H1 (cell line): ENCODE data around the gene DRC7. TPM values are rescaled to one million over a fixed set of nuclear protein-coding genes. Genes with fewer than 3 reads are reported as not detected.

Experiments
- CTCF ChIA-PET: fragments of 300-600 bp; sonication (Branson Sonifier 250); formaldehyde crosslinking; loops from one replicate; lab custom pipeline; 2021; ENCODE audit not compliant: partially characterized antibody; lab: Charles Lee
- POLR2A ChIA-PET: fragments of 300-600 bp; sonication (Branson Sonifier 250); formaldehyde crosslinking; loops from one replicate; lab custom pipeline; 2021; ENCODE audit warnings: inconsistent platforms; ENCODE audit not compliant: partially characterized antibody; lab: Charles Lee
- DNase-seq, 2 experiments: peaks; one replicate each; pipeline versions ENCODE4 v3.0.0 to v3.0.0-alpha.2; 2010 to 2022; ENCODE audit warnings: low spot score in 2 of 2, low read depth in 1 of 2, mixed read lengths in 1 of 2
- FAIRE-seq: peaks from 2 replicates; lab custom pipeline; 2011; peaks lifted over from hg19 to GRCh38; lab: Jason Lieb, UNC
- H2AFZ ChIP-seq: 2 replicates; pipeline ENCODE4 v1.8.1; 2012; ENCODE audit warnings: low read length, inconsistent platforms
- H2AK5ac ChIP-seq: 2 replicates; pipeline ENCODE4 v1.6.1; 2013; ENCODE audit warnings: low read depth, low read length
- H2BK120ac ChIP-seq: replicated peaks from 2 replicates; pipeline ENCODE3; 2013; ENCODE audit warnings: low read depth, low read length, inconsistent platforms
- H2BK12ac ChIP-seq: 2 replicates; pipeline ENCODE4 v1.6.1; 2013; ENCODE audit warnings: low read depth, low read length
- H2BK15ac ChIP-seq: 2 replicates; pipeline ENCODE4 v1.6.1; 2013; ENCODE audit warnings: low read length
- H2BK20ac ChIP-seq: 2 replicates; pipeline ENCODE4 v1.6.1; 2013; ENCODE audit warnings: low read length
- H2BK5ac ChIP-seq: 2 replicates; pipeline ENCODE4 v1.6.1; 2013; ENCODE audit warnings: low read depth, low read length
- H3K14ac ChIP-seq: 2 replicates; pipeline ENCODE4 v1.6.1; 2013; ENCODE audit warnings: inconsistent platforms; ENCODE audit not compliant: insufficient read length
- H3K18ac ChIP-seq: 2 replicates; pipeline ENCODE4 v1.6.1; 2013; ENCODE audit warnings: low read length; ENCODE audit errors: extremely low read depth
- H3K23ac ChIP-seq: 2 replicates; pipeline ENCODE4 v1.6.1; 2013; ENCODE audit warnings: inconsistent platforms; ENCODE audit not compliant: insufficient read length
- H3K23me2 ChIP-seq: 2 replicates; pipeline ENCODE4 v1.6.1; 2013; ENCODE audit warnings: low read depth, low read length
- H3K27ac ChIP-seq: 2 replicates; pipeline ENCODE4 v1.6.1; 2011; ENCODE audit warnings: low read depth, low read length, inconsistent platforms
- H3K27me3 ChIP-seq, 4 experiments: replicated peaks in 1 of 4; 1 replicate in 1 of 4; 2 replicates in 3 of 4; pipeline versions ENCODE4 v1.6.1 to v1.8.1; 2011 to 2013; ENCODE audit warnings: low read length in 3 of 4, mild to moderate bottlenecking in 3 of 4, inconsistent platforms in 2 of 4, mixed read lengths in 2 of 4, moderate library complexity in 1 of 4; ENCODE audit not compliant: control insufficient read depth in 3 of 4, insufficient read depth in 3 of 4; ENCODE audit errors: extremely low read depth in 1 of 4
- H3K36me3 ChIP-seq, 4 experiments: 2 replicates each; pipeline versions ENCODE4 v1.6.1 to v1.8.1; 2011 to 2013; ENCODE audit warnings: mild to moderate bottlenecking in 4 of 4, low read length in 3 of 4, moderate library complexity in 2 of 4, control low read depth in 1 of 4, inconsistent platforms in 1 of 4; ENCODE audit not compliant: insufficient read depth in 4 of 4, control insufficient read depth in 2 of 4
- H3K4ac ChIP-seq: replicated peaks from 2 replicates; pipeline ENCODE3; 2013; ENCODE audit warnings: low read length, low read depth, mixed read lengths, inconsistent platforms; ENCODE audit not compliant: insufficient read length
- H3K4me1 ChIP-seq, 4 experiments: replicated peaks in 1 of 4; 1 replicate in 1 of 4; 2 replicates in 3 of 4; pipeline versions ENCODE4 v1.6.1 to v1.8.1; 2011 to 2013; ENCODE audit warnings: low read length in 3 of 4, inconsistent platforms in 2 of 4, mixed read lengths in 1 of 4; ENCODE audit not compliant: insufficient read depth in 4 of 4, control insufficient read depth in 3 of 4
- H3K4me2 ChIP-seq, 2 experiments: 2 replicates each; pipeline versions ENCODE4 v1.6.1 to v1.8.1; 2011 to 2013; ENCODE audit warnings: low read depth in 2 of 2, low read length in 2 of 2, control low read depth in 1 of 2, inconsistent platforms in 1 of 2, mild to moderate bottlenecking in 1 of 2; ENCODE audit not compliant: insufficient read depth in 1 of 2
- H3K4me3 ChIP-seq, 4 experiments: fragments of 200-600, 300-600 bp in 1 of 4; sonication (generic), shearing (Covaris generic), sonication (Bioruptor Twin) in 1 of 4; 2 replicates each; pipeline versions ENCODE4 v1.5.1 to v1.8.1; 2011 to 2016; ENCODE audit warnings: low read length in 4 of 4, low read depth in 3 of 4, control low read depth in 2 of 4, inconsistent platforms in 2 of 4, mild to moderate bottlenecking in 2 of 4, mixed read lengths in 1 of 4, moderate library complexity in 1 of 4; ENCODE audit not compliant: insufficient read depth in 2 of 4; ENCODE audit errors: extremely low read depth in 1 of 4
- H3K56ac ChIP-seq: replicated peaks from 2 replicates; pipeline ENCODE3; 2013; ENCODE audit warnings: low read depth, mild to moderate bottlenecking, mixed read lengths, low read length, inconsistent platforms; ENCODE audit not compliant: insufficient read length
- H3K79me1 ChIP-seq: 2 replicates; pipeline ENCODE4 v1.6.1; 2013; ENCODE audit warnings: low read depth, low read length, control low read depth
- H3K79me2 ChIP-seq, 2 experiments: 2 replicates each; pipeline versions ENCODE4 v1.6.1 to v1.8.1; 2012 to 2013; ENCODE audit warnings: low read length in 2 of 2, mild to moderate bottlenecking in 2 of 2, inconsistent platforms in 1 of 2; ENCODE audit not compliant: insufficient read depth in 2 of 2, control insufficient read depth in 1 of 2
- H3K9ac ChIP-seq, 4 experiments: replicated peaks in 1 of 4; 1 replicate in 1 of 4; 2 replicates in 3 of 4; pipeline versions ENCODE4 v1.6.1 to v1.8.1; 2011 to 2013; ENCODE audit warnings: low read depth in 3 of 4, low read length in 3 of 4, control low read depth in 2 of 4, mild to moderate bottlenecking in 2 of 4, moderate library complexity in 2 of 4, inconsistent platforms in 1 of 4; ENCODE audit errors: extremely low read depth in 1 of 4
- H3K9me3 ChIP-seq, 2 experiments: 2 replicates each; pipeline versions ENCODE4 v1.6.1 to v1.8.1; 2012 to 2013; ENCODE audit warnings: mild to moderate bottlenecking in 2 of 2, moderate library complexity in 2 of 2, control low read depth in 1 of 2, inconsistent platforms in 1 of 2, low read depth in 1 of 2, low read length in 1 of 2, mixed read lengths in 1 of 2; ENCODE audit not compliant: insufficient read depth in 2 of 2
- H4K20me1 ChIP-seq, 2 experiments: replicated peaks in 1 of 2; 2 replicates each; pipeline versions ENCODE3 to v1.8.1; 2011 to 2013; ENCODE audit warnings: inconsistent platforms in 2 of 2, low read length in 2 of 2, mild to moderate bottlenecking in 1 of 2; ENCODE audit not compliant: insufficient read depth in 2 of 2, control insufficient read depth in 1 of 2
- H4K5ac ChIP-seq: 2 replicates; pipeline ENCODE4 v1.6.1; 2013; ENCODE audit warnings: low read length, low read depth, mixed read lengths, inconsistent platforms; ENCODE audit not compliant: insufficient read length
- H4K8ac ChIP-seq: 2 replicates; pipeline ENCODE4 v1.8.0; 2013; ENCODE audit warnings: mild to moderate bottlenecking, moderate library complexity, low read length, inconsistent platforms; ENCODE audit not compliant: insufficient read depth; ENCODE audit errors: extremely low read depth
- H4K91ac ChIP-seq: replicated peaks from 2 replicates; pipeline ENCODE3; 2013; ENCODE audit warnings: low read length, mixed read lengths, inconsistent platforms; ENCODE audit not compliant: insufficient read length
- CTCF ChIP-seq, 3 experiments: IDR thresholded peaks; 1 replicate in 2 of 3; 2 replicates in 1 of 3; pipeline versions ENCODE4 v1.5.1 to v1.6.1; 2011; ENCODE audit warnings: low read length in 3 of 3, mild to moderate bottlenecking in 3 of 3, inconsistent platforms in 2 of 3, low read depth in 1 of 3, moderate library complexity in 1 of 3; ENCODE audit not compliant: insufficient read depth in 1 of 3; ENCODE audit errors: control extremely low read depth in 1 of 3
- HDAC6 ChIP-seq: IDR thresholded peaks from one replicate; pipeline ENCODE4 v1.7.1; 2012; ENCODE audit warnings: low read depth, mild to moderate bottlenecking, inconsistent platforms, low read length, moderate library complexity
- KDM4A ChIP-seq: IDR thresholded peaks from one replicate; pipeline ENCODE4 v1.7.1; 2012; ENCODE audit warnings: low read depth, mild to moderate bottlenecking, moderate library complexity, low read length, inconsistent platforms; ENCODE audit not compliant: severe bottlenecking
- MAFK ChIP-seq: IDR thresholded peaks from 2 replicates; pipeline ENCODE4 v1.6.1; 2012; ENCODE audit warnings: low read depth, mild to moderate bottlenecking, improper control_type of control experiment, low read length
- NANOG ChIP-seq: IDR thresholded peaks from 2 replicates; pipeline ENCODE4 v1.6.1; 2011; ENCODE audit warnings: low read length, low read depth, mild to moderate bottlenecking, inconsistent platforms; ENCODE audit not compliant: insufficient read depth, poor library complexity, severe bottlenecking
- NRF1 ChIP-seq: IDR thresholded peaks from 2 replicates; pipeline ENCODE4 v1.6.1; 2011; ENCODE audit warnings: mild to moderate bottlenecking, low read depth, low read length, improper control_type of control experiment
- SIX5 ChIP-seq: IDR thresholded peaks from 2 replicates; pipeline ENCODE4 v1.6.1; 2011; ENCODE audit warnings: mild to moderate bottlenecking, low read depth, low read length
- USF2 ChIP-seq: IDR thresholded peaks from 2 replicates; pipeline ENCODE4 v1.6.1; 2011; ENCODE audit warnings: low read length, improper control_type of control experiment
- WGBS, 2 experiments: shearing (Covaris generic) in 1 of 2; methylation state at CpG; one replicate each; pipeline versions ENCODE4 v1.1.6 to v1.1.7; 2013 to 2015; ENCODE audit warnings: low lambda C conversion rate in 2 of 2, mixed read lengths in 2 of 2, inconsistent platforms in 1 of 2, low coverage in 1 of 2, missing lambda C conversion rate in 1 of 2; ENCODE audit not compliant: insufficient replicate concordance in 2 of 2, insufficient coverage in 1 of 2, insufficient read length in 1 of 2; ENCODE audit errors: extremely low coverage in 1 of 2, missing lambda C conversion rate in 1 of 2; 5-methylcytosine and 5-hydroxymethylcytosine counted together
- polyA plus RNA-seq, 7 experiments: library from polyadenylated mRNA; depleted of rRNA in 3 of 7; stranded (reverse) in 5 of 7; unstranded in 2 of 7; fragments of >200 nt in 5 of 7; fragments of 200-250 nt in 2 of 7; gene quantifications; 1 replicate in 5 of 7; 2 replicates in 1 of 7; 4 replicates in 1 of 7; pipeline versions ENCODE4 v1.2.1 to v1.2.3, GENCODE V29; 2011 to 2013; ENCODE audit warnings: missing spikeins in 2 of 7, mixed read lengths in 2 of 7
- total RNA-seq: library from RNA; stranded (reverse); fragmentation: NEBNext Ultra II Directional; extraction: Animal tissue kit (Norgen Biotek cat#: 25700); gene quantifications from 2 replicates; pipeline ENCODE4 v1.2.1, GENCODE V29; 2021

The DRC7 gene
- total and polyA plus RNA-seq, 2 of the 8 experiments (the other 6 are each of a cell fraction or from before 2014, with no cell fraction given), result 0.14 TPM; not detected in 1

- ChIA-PET CTCF (interaction anchor here (0.7 to 3.2 kb wide), 4 partner anchors 9 to 167 kb away, joined by 3 to 18 read pairs (median 4); no protein-coding TSS in a partner anchor), POLR2A (interaction anchor here (1.0 kb wide), 1 partner anchor 10 kb away, joined by 4 read pairs; no protein-coding TSS in a partner anchor)
- no peak overlapping the region for H2BK15ac ChIP-seq
- H3K27ac ChIP-seq, result no peak overlapping the region
- no peak overlapping the region for H3K23ac ChIP-seq
- no peak overlapping the region for H2BK120ac ChIP-seq
- no peaks in the 10 kb centered on the region for H3K79me1 ChIP-seq
- H3K4me1 ChIP-seq, result no peaks in the 10 kb centered on the region
- H3K9me3 ChIP-seq, result no peaks in the 10 kb centered on the region
- H2BK12ac ChIP-seq, result no peak overlapping the region
- no peaks in the 10 kb centered on the region; a peak in 4 of 8 replicates for H3K36me3 ChIP-seq
- no peak overlapping the region for H3K18ac ChIP-seq
- DNase-seq (no peak), FAIRE-seq (no peak)
- H3K4me2 ChIP-seq, result no peak overlapping the region
- no peak overlapping the region for H3K9ac ChIP-seq
- no peaks in the 10 kb centered on the region for H3K27me3 ChIP-seq
- no peak overlapping the region for H3K14ac ChIP-seq
- no peak overlapping the region for H3K4ac ChIP-seq
- H3K4me3 ChIP-seq, result no peak overlapping the region
- H4K91ac ChIP-seq, result no peak overlapping the region
- H4K5ac ChIP-seq, result no peak overlapping the region
- no peak overlapping the region for H2AFZ ChIP-seq
- no peak overlapping the region for H2BK20ac ChIP-seq
- no peaks in the 10 kb centered on the region for H3K79me2 ChIP-seq
- H2BK5ac ChIP-seq, result no peak overlapping the region; the same call in 1 of the 2 replicates
- no peak overlapping the region for H3K56ac ChIP-seq
- H4K20me1 ChIP-seq, result peaks cover 0 to 9% of the 10 kb centered on the region in 2 experiments
- WGBS, 2 experiments, result 79% methylated on average over 16 of the region's 23 CpGs; no CpG with 5 or more reads in 1 of the 2 experiments
- H3K23me2 ChIP-seq, result no peaks in the 10 kb centered on the region
- H4K8ac ChIP-seq, result no peak overlapping the region
- H2AK5ac ChIP-seq, result no peak overlapping the region
- no peak for TF ChIP-seq USF2
- no peak for TF ChIP-seq HDAC6
- no peak for TF ChIP-seq CTCF (IDR thresholded peaks at IDR 0.05; ENCODE audit: control extremely low read depth in 1 of 3, insufficient read depth in 1 of 3, low read depth in 1 of 3, low read length in 3 of 3)
- no peak for TF ChIP-seq NRF1
- no peak for TF ChIP-seq NANOG
- TF ChIP-seq MAFK, result no peak
- no peak for TF ChIP-seq SIX5
- TF ChIP-seq KDM4A, result no peak
Measured at GRCh38 chr16:57743886-57744641, 49.5 kb downstream of the DRC7 start.
